ENCODE measurements around the gene CDC20B. TPM values are rescaled to one million over a fixed set of nuclear protein-coding genes. Genes with fewer than 3 reads are reported as not detected.

CDC20B gene
- total and polyA plus RNA-seq, 2 experiments from 2014 or later, result not detected

DNA sequence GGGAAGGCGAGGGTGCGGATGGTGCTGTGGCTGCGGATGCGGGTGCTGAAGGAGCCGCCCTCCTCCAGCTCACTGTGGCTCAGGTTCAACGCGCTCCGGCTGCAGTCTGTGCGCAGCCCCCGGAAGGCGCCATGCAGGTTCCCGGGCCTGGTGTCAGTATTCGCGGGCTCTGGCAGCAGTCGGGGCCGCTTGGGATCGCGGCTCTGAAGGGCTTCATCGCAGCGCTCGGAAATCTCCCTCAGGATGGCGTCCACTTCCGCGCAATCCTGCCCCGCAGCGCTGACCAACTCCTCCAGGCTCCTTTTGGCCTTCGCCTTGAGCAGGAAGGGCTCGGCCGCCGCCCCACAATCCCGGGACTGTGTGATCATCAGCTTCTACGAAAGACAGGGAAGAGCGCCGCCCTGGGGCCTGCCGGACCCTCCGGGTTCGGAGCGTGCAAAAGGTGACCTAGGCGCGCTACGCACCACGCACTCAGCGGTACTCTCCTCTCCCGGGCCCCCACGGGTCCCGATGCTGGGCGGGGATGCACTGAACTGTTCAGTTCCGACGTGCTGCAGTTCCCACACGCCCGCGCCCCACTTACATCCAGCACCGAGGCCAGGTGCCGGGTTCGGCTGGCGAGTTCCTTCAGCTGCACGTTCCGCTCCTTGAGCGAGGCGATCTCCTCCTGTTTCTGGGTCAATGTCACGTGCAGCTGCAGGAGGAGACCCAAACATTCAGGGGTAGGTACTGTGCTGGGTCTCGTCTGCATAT is 47.6 kb upstream of the CDC20B start:
- Histone ChIP-seq H3K4me3 (peak overlapping the region; percentile 71), H4K20me1 (replicated peaks; ENCODE audit: insufficient read depth) (peaks cover 22% of the 10 kb centered on the region), H3K27ac (ENCODE audit: low read depth) (no peak overlapping the region), H3K9me2 (ENCODE audit: insufficient read depth) (no peaks in the 10 kb centered on the region), H3F3A (replicated peaks; ENCODE audit: low read depth) (peaks cover 8% of the 10 kb centered on the region; the same call in 1 of the 2 replicates), H3K4me1 (ENCODE audit: insufficient read depth) (peaks cover 21% of the 10 kb centered on the region), H3K79me2 (replicated peaks; ENCODE audit: insufficient read depth) (no peaks in the 10 kb centered on the region), H3K4me2 (peak overlapping the region; percentile 82), H3K27me3 (ENCODE audit: insufficient read depth) (peaks cover 78% of the 10 kb centered on the region), H3K36me3 (ENCODE audit: insufficient read depth) (no peaks in the 10 kb centered on the region), H2AFZ (peak overlapping the region; percentile 97)
- H3K4me1 Mint-ChIP-seq, result peaks cover 42% of the 10 kb centered on the region
- TF ChIP-seq EZH2 (IDR thresholded peaks at IDR 0.05; ENCODE audit: low read depth, unreplicated experiment) (peak; percentile 80), NANOG (IDR thresholded peaks at IDR 0.05; ENCODE audit: borderline replicate concordance) (no peak), CREB1 (CRISPR knock-in tag; IDR thresholded peaks at IDR 0.05; ENCODE audit: low read depth) (no peak; the same call in 1 of the 2 replicates), EZH2phosphoT487 (IDR thresholded peaks at IDR 0.05; ENCODE audit: unreplicated experiment) (peak; percentile 38), JUNB (IDR thresholded peaks at IDR 0.05; ENCODE audit: unreplicated experiment) (no peak), ZNF331 (CRISPR knock-in tag; IDR thresholded peaks at IDR 0.05; ENCODE audit: low read depth) (no peak), STAT1 (IDR thresholded peaks at IDR 0.05; ENCODE audit: unreplicated experiment) (no peak)
- TF ChIP-seq, protein P1, sequence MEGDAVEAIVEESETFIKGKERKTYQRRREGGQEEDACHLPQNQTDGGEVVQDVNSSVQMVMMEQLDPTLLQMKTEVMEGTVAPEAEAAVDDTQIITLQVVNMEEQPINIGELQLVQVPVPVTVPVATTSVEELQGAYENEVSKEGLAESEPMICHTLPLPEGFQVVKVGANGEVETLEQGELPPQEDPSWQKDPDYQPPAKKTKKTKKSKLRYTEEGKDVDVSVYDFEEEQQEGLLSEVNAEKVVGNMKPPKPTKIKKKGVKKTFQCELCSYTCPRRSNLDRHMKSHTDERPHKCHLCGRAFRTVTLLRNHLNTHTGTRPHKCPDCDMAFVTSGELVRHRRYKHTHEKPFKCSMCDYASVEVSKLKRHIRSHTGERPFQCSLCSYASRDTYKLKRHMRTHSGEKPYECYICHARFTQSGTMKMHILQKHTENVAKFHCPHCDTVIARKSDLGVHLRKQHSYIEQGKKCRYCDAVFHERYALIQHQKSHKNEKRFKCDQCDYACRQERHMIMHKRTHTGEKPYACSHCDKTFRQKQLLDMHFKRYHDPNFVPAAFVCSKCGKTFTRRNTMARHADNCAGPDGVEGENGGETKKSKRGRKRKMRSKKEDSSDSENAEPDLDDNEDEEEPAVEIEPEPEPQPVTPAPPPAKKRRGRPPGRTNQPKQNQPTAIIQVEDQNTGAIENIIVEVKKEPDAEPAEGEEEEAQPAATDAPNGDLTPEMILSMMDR (conservative IDR thresholded peaks at IDR 0.05; ENCODE audit: low read depth in 2 of 2), result peak; percentile 42 to 52
- TF ChIP-seq, protein P2, sequence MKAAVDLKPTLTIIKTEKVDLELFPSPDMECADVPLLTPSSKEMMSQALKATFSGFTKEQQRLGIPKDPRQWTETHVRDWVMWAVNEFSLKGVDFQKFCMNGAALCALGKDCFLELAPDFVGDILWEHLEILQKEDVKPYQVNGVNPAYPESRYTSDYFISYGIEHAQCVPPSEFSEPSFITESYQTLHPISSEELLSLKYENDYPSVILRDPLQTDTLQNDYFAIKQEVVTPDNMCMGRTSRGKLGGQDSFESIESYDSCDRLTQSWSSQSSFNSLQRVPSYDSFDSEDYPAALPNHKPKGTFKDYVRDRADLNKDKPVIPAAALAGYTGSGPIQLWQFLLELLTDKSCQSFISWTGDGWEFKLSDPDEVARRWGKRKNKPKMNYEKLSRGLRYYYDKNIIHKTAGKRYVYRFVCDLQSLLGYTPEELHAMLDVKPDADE (IDR thresholded peaks at IDR 0.05), result no peak
- peaks cover 2% of the 10 kb centered on the region; the same call in 1 of the 3 replicates for H3K9me3 Mint-ChIP-seq
- no peak overlapping the region for H3K27ac Mint-ChIP-seq
- peaks cover 72% of the 10 kb centered on the region for H3K27me3 Mint-ChIP-seq (ENCODE audit: insufficient read depth, low read depth, poor library complexity)
- DNase-seq (ENCODE audit: low spot score) (peak; percentile 83), ATAC-seq (peak; percentile 83)
- peak overlapping the region; percentile 84 for H3K4me3 Mint-ChIP-seq
- no peaks in the 10 kb centered on the region for H3K36me3 Mint-ChIP-seq (ENCODE audit: low read depth)

DNA sequence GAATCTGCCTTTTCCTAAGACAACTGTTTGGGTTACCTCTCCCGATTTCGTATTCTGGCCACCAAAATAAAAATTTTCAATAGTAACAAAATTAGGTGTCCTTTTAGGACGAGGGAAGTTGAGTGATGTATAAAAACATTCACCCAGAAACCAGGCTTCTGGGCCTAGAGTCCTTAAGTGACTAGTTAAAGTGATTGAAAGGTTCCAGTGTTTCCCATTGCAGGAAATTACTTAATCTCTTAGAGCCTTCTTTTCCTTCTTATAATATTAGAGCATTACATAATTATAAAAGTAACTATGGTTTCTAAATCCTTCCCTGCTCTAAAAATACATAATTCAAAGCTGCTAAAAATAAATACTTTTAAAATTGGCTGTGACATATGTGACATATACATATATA is 46.8 kb upstream of the CDC20B start:
- H3K9me3 Mint-ChIP-seq, result peaks cover 2% of the 10 kb centered on the region; the same call in 1 of the 3 replicates
- peak overlapping the region; percentile 84 for H3K4me3 Mint-ChIP-seq
- Histone ChIP-seq H4K20me1 (replicated peaks; ENCODE audit: insufficient read depth) (peaks cover 19% of the 10 kb centered on the region), H3K27me3 (ENCODE audit: insufficient read depth) (peaks cover 70% of the 10 kb centered on the region), H3K4me2 (peak overlapping the region; percentile 82), H3F3A (replicated peaks; ENCODE audit: low read depth) (0 out of 2 replicates have a peak, but pooled peaks cover 8% of the 10 kb centered on the region), H3K36me3 (ENCODE audit: insufficient read depth) (no peaks in the 10 kb centered on the region), H3K4me3 (peak overlapping the region; percentile 71), H3K9me2 (ENCODE audit: insufficient read depth) (no peaks in the 10 kb centered on the region), H3K4me1 (ENCODE audit: insufficient read depth) (peaks cover 21% of the 10 kb centered on the region), H2AFZ (peak overlapping the region; percentile 97; the same call in 1 of the 2 replicates), H3K79me2 (replicated peaks; ENCODE audit: insufficient read depth) (no peaks in the 10 kb centered on the region), H3K27ac (ENCODE audit: low read depth) (no peak overlapping the region)
- no peak for DNase-seq (ENCODE audit: low spot score)
- no peaks in the 10 kb centered on the region for H3K36me3 Mint-ChIP-seq (ENCODE audit: low read depth)
- TF ChIP-seq EZH2 (IDR thresholded peaks at IDR 0.05; ENCODE audit: low read depth, unreplicated experiment), result peak; percentile 0
- TF ChIP-seq ZNF331 (CRISPR knock-in tag; IDR thresholded peaks at IDR 0.05; ENCODE audit: low read depth), result no peak
- H3K4me1 Mint-ChIP-seq, result peaks cover 42% of the 10 kb centered on the region
- no peak overlapping the region for H3K27ac Mint-ChIP-seq
- ATAC-seq, result no peak
- H3K27me3 Mint-ChIP-seq (ENCODE audit: insufficient read depth, low read depth, poor library complexity), result peaks cover 66% of the 10 kb centered on the region
